HCT116 (cell line): ENCODE data around the gene NRAP. TPM values are rescaled to one million over a fixed set of nuclear protein-coding genes. Genes with fewer than 3 reads are reported as not detected.

Experiments
- ATAC-seq: fragments of 200-7000 bp; cut with Tn5 transposase; 2 replicates; pipeline ENCODE4 v1.9.1; 2020; ENCODE audit warnings: mild to moderate bottlenecking, moderate library complexity
- BruUV-seq: library from RNA; stranded (reverse); fragments of 400-500 nt; replicated peaks from 2 replicates; lab custom pipeline; 2021; lab: Mats Ljungman, UMichigan
- CTCF ChIA-PET: fragments of 300-600 bp; sonication (Branson Sonifier 250); formaldehyde crosslinking; loops from one replicate; lab custom pipeline; 2021; ENCODE audit warnings: antibody characterized with exemption; lab: Charles Lee
- POLR2A ChIA-PET: fragments of 300-600, 350-600 bp; sonication (Branson Sonifier 250); formaldehyde crosslinking; loops from one replicate; lab custom pipeline; 2021; ENCODE audit warnings: antibody characterized with exemption; lab: Charles Lee
- RAD21 ChIA-PET, 2 experiments: fragments of 300-600 bp; sonication (Branson Sonifier 250); formaldehyde crosslinking; loops; one replicate each; lab custom pipeline; 2023; ENCODE audit warnings: low total read pairs in 2 of 2; ENCODE audit not compliant: uncharacterized antibody in 2 of 2, unreplicated experiment in 2 of 2, low non-redundant PET in 1 of 2; lab: Charles Lee
- DNase-seq: peaks from one replicate; pipeline ENCODE4 v3.0.0-alpha.2; 2010; ENCODE audit warnings: low read depth, low spot score
- H2AFZ ChIP-seq: fragments of 200-600 bp; shearing (Covaris generic), sonication (generic); 2 replicates; pipeline ENCODE4 v1.6.1; 2017; ENCODE audit warnings: low read depth, mixed run types, mixed read lengths, antibody characterized with exemption, low read length; ENCODE audit not compliant: poor library complexity, severe bottlenecking
- H3K27ac ChIP-seq: 2 replicates; pipeline ENCODE4 v1.5.1; 2012; ENCODE audit warnings: low read depth, low read length
- H3K27me3 ChIP-seq: fragments of 200-600 bp; sonication (generic); 2 replicates; pipeline ENCODE4 v1.6.1; 2016; ENCODE audit warnings: mixed run types, low read length, mixed read lengths; ENCODE audit not compliant: insufficient read depth
- H3K36me3 ChIP-seq, 2 experiments: fragments of 200-500 bp in 1 of 2; fragments of 200-600 bp in 1 of 2; sonication (Bioruptor generic) in 1 of 2; sonication (generic) in 1 of 2; 2 replicates each; pipeline versions ENCODE4 v1.5.1 to v1.6.1; 2014 to 2016; ENCODE audit warnings: low read length in 2 of 2, inconsistent platforms in 1 of 2, mixed read lengths in 1 of 2, mixed run types in 1 of 2; ENCODE audit not compliant: insufficient read depth in 2 of 2, control insufficient read depth in 1 of 2
- H3K4me1 ChIP-seq, 2 experiments: fragments of 200-600 bp in 1 of 2; sonication (generic) in 1 of 2; 2 replicates each; pipeline versions ENCODE4 v1.5.1 to v1.6.1; 2012 to 2017; ENCODE audit warnings: low read length in 2 of 2, inconsistent platforms in 1 of 2, mild to moderate bottlenecking in 1 of 2, mixed read lengths in 1 of 2, mixed run types in 1 of 2, moderate library complexity in 1 of 2; ENCODE audit not compliant: insufficient read depth in 2 of 2, control insufficient read depth in 1 of 2
- H3K4me2 ChIP-seq: fragments of 200-600 bp; sonication (generic); 2 replicates; pipeline ENCODE4 v1.6.1; 2017; ENCODE audit warnings: mixed run types, low read length, mixed read lengths
- H3K4me3 ChIP-seq, 2 experiments: fragments of 200-600 bp in 1 of 2; sonication (generic) in 1 of 2; replicated peaks in 1 of 2; 2 replicates each; pipeline ENCODE4 v1.5.1; 2011 to 2016; ENCODE audit warnings: low read length in 2 of 2, control low read depth in 1 of 2, low read depth in 1 of 2, mild to moderate bottlenecking in 1 of 2, mixed read lengths in 1 of 2, mixed run types in 1 of 2
- H3K79me2 ChIP-seq: fragments of 200-600 bp; sonication (generic); 2 replicates; pipeline ENCODE4 v1.6.1; 2017; ENCODE audit warnings: mild to moderate bottlenecking, mixed run types, low read length, moderate library complexity, mixed read lengths; ENCODE audit not compliant: insufficient read depth
- H3K9ac ChIP-seq: fragments of 200-600 bp; sonication (generic); 2 replicates; pipeline ENCODE4 v1.6.1; 2016; ENCODE audit warnings: low read length, mixed read lengths
- H3K9me2 ChIP-seq: fragments of 200-600 bp; sonication (generic), shearing (Covaris generic); 2 replicates; pipeline ENCODE4 v1.6.1; 2017; ENCODE audit warnings: mixed run types, mild to moderate bottlenecking, moderate library complexity; ENCODE audit not compliant: insufficient read depth
- H3K9me3 ChIP-seq, 2 experiments: fragments of 200-500 bp in 1 of 2; fragments of 200-600 bp in 1 of 2; sonication (Bioruptor generic) in 1 of 2; sonication (generic) in 1 of 2; 2 replicates each; pipeline ENCODE4 v1.6.1; 2014 to 2017; ENCODE audit warnings: low read length in 2 of 2, mixed read lengths in 2 of 2, inconsistent platforms in 1 of 2, low read depth in 1 of 2, mild to moderate bottlenecking in 1 of 2, mixed run types in 1 of 2, moderate library complexity in 1 of 2; ENCODE audit not compliant: control insufficient read depth in 1 of 2, insufficient read depth in 1 of 2
- H4K20me1 ChIP-seq: fragments of 200-600 bp; sonication (generic), shearing (Covaris generic); 2 replicates; pipeline ENCODE4 v1.6.1; 2017; ENCODE audit warnings: mixed run types, mild to moderate bottlenecking, moderate library complexity; ENCODE audit not compliant: insufficient read depth
- EZH2phosphoT487 ChIP-seq: fragments of 200-600 bp; IDR thresholded peaks from 2 replicates; pipeline ENCODE4 v1.6.1; 2018; ENCODE audit warnings: antibody characterized with exemption, borderline replicate concordance
- SIN3A ChIP-seq: IDR thresholded peaks from 2 replicates; pipeline ENCODE4 v1.6.1; 2012; ENCODE audit warnings: low read depth
- ZNF274 ChIP-seq: fragments of 200-500 bp; sonication (Bioruptor generic); IDR thresholded peaks from 2 replicates; pipeline ENCODE4 v1.6.1; 2014; ENCODE audit warnings: mild to moderate bottlenecking, low read depth, low read length, inconsistent platforms
- intact Hi-C: fragments of 100-400 bp; cut with micrococcal nuclease; formaldehyde crosslinking; loops from 2 replicates; pipeline ENCODE4 v1.10.0; 2022
- total RNA-seq: library from RNA; stranded (reverse); gene quantifications from one replicate; pipeline ENCODE4 v1.2.1, GENCODE V29; 2021; ENCODE audit not compliant: unreplicated experiment

The NRAP gene
- total RNA-seq, 1 experiment from 2014 or later, result not detected

DNA sequence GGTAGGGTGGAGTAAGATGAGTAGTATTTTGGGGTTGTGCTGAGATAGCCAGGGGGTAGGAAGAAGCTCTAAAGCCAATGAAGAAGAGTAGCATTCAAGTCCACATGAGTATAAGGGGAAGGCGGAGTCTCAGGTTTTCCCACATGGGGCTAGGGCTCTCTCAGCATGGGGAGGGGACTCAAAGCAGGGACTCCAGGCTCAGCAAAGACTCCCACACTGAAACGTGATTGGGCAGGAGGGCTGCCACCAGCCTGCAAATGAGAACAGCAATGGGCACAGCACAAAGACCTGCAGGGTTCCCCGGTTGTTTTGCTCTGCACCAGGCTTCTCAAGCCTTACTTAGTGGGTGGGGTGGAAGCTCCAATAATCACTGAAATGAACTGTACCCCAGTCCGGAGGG is 1.5 kb upstream of the NRAP start:
- Histone ChIP-seq H3K4me3 (no peak overlapping the region), H4K20me1 (no peaks in the 10 kb centered on the region), H3K9me3 (no peaks in the 10 kb centered on the region), H3K36me3 (no peaks in the 10 kb centered on the region), H3K27ac (no peak overlapping the region), H3K4me2 (no peak overlapping the region), H2AFZ (peak overlapping the region; percentile 50), H3K27me3 (no peaks in the 10 kb centered on the region), H3K79me2 (no peaks in the 10 kb centered on the region), H3K9ac (no peak overlapping the region), H3K4me1 (peaks cover 0 to 8% of the 10 kb centered on the region in 2 experiments; a peak in 2 of 4 replicates), H3K9me2 (no peaks in the 10 kb centered on the region)
- TF ChIP-seq SIN3A (no peak), EZH2phosphoT487 (no peak)
- no peak for ATAC-seq
- ChIA-PET RAD21 (no interaction called here), POLR2A (no interaction called here), CTCF (no interaction called here)
- no TSS peak for BruUV-seq
- DNase-seq, result no peak
- intact Hi-C loops, result no loop called here

DNA sequence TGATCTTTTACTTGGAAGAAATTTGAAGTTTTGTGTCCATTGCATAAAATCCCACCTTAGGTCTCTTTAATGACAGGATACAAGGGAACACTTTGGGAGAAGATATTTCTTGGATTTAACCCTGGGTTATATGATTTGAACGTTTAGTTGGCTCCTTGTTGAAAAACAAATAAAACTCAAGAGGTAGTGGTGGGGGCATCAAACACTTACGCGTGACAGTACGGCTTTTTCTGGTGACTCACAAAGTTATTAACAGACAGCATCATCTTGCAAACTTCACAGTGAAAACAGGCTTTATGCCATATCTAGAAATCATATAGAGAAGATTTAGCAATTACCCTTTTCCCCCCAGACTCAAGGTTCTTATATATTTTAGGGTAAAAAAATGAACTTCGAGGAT is 699 bp downstream of the NRAP start:
- no peak overlapping the region for H3K27ac ChIP-seq
- H3K9me3 ChIP-seq, result no peaks in the 10 kb centered on the region
- ATAC-seq (no peak), DNase-seq (no peak)
- H2AFZ ChIP-seq, result no peak overlapping the region
- ChIA-PET POLR2A (interaction anchor here (0.5 kb wide), 1 partner anchor 16 kb away, joined by 3 read pairs; no protein-coding TSS in a partner anchor), RAD21 (no interaction called here), CTCF (no interaction called here)
- H3K9ac ChIP-seq, result no peak overlapping the region
- H3K27me3 ChIP-seq, result no peaks in the 10 kb centered on the region
- H4K20me1 ChIP-seq, result no peaks in the 10 kb centered on the region
- H3K36me3 ChIP-seq, result no peaks in the 10 kb centered on the region
- H3K4me3 ChIP-seq, result no peak overlapping the region
- BruUV-seq, result no TSS peak
- no peak for TF ChIP-seq ZNF274
- intact Hi-C loops, result no loop called here
- peaks cover 0 to 8% of the 10 kb centered on the region in 2 experiments; a peak in 2 of 4 replicates for H3K4me1 ChIP-seq
- no peak overlapping the region for H3K4me2 ChIP-seq
- no peaks in the 10 kb centered on the region for H3K79me2 ChIP-seq
- no peaks in the 10 kb centered on the region for H3K9me2 ChIP-seq
